Measurements from ENCODE around the gene NCAM1.

The NCAM1 gene

DNA sequence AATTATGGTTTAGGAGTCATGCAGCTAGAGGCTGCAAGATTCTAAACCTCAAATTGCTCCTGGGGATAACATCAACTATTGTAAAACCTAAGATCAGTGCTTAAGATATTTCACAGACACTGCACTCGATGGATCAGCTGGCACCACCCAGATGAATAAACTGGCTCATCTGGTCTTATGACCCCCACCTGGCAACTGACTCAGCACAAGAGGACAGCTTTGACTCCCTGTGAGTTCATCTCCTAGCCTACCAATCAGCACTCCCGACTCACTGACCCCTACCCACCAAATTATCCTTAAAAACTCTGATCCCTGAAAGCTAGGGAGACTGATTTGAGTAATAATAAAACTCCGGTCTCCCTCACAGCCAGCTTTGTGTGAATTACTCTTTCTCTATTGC is 352.4 kb downstream of the NCAM1 start:
- no peak for DNase-seq (ENCODE audit: low read depth)

DNA sequence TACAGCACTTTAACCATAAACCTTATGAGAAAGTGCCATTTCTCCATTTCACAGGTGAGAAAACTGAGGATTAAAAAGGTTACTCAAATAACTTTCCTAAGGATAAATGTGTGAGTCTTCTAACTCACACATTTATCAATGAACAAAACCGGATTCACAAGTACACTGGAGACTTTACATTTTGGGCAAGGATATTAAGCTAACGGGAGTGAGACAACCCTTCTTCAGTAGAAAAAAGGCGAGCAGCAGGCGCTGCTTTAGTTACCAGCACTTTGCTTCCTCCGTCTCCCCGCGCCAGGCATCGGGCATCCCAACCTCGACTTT is 352.8 kb downstream of the NCAM1 start:
- DNase-seq (ENCODE audit: low read depth) = no peak

DNA sequence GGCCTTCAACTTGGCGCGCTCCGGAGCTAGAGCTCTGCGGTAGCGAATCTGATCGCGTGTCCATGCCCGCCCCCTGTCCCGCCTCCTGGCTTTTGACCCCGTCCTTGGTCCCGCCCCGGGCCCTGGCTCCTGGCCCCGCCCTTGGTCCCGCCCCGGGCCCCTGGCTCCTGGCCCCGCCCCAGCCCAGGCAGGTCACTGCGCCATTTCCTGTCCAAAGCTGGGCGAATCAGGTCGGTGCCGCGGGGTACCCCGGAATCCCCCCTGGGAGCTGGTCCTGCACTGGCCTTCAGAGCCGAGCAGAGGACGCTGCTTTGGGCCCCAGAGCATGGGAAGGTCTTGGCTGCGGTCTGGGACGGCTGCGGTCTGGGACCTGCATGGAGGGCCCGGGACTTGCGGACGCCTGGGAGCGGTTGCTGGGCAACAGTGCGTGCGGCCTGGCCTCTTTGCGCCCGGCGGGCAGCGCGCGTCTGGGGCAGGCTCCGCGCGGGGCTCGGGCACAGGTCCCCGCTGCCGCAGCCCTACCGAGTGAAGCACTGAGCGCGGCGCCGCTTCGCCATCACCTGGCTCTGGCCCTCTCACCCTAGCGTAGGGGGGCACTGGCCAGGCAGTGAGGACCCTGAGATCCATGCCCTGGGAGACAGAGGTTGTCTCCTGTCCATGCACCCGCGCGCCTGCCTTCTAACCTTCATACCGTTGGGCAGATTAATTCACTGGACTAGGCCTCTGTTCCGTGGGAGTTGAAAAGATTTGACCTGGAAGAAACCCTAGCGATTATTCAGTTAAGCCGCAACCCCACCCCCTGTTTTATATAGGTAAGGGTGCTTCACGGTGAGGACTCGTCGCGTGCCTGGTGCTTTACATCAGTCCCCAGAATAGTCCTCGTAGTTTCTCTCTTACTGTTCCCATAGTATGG is 353.4 kb downstream of the NCAM1 start, which contains the start of gene TTC12:
Gene TTC12, plus strand, starts transcription at position 195 of the 913 bp plus-strand sequence. CDS start 1,675 bp downstream, outside the sequence.
- DNase-seq (ENCODE audit: low read depth) = no peak

DNA sequence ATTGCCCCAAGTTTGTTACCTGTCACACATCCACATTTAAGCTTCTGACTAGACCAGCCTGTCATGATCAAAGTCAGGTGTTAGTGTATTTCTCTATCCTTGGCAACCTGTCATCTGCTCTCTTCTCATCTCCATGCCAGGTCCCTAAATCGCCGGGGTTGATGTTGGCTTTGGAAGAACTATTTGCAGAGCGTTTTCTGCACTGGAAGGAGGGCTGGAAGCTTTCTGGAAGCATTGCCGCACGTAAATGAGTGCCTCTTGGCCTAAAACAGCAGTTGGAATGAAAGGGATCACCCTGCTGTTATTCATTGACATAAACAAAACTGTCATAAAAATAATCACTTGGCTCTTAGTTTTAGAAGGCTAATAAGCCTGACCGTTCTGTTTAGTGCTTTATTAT is 354.6 kb downstream of the NCAM1 start:
- DNase-seq (ENCODE audit: low read depth) = no peak

DNA sequence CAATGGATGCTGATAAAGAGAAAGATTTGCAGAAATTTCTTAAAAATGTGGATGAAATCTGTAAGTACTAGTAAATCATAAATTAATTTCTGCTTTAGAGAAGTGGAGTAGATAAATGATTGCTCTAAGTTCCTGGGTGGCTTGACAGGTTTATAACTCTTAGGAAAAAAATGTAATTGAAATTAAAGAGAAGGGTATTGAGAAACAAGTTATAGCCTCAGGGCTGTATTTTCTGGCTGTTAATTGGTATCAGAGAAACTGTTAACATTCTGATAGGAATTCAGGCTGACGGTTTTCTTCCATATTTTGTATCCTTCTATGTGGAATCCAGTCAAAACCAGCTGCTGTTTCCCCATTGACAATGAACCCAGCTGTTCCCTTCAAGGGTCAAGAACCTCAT is 355.0 kb downstream of the NCAM1 start:
- DNase-seq (ENCODE audit: low read depth) = no peak

DNA sequence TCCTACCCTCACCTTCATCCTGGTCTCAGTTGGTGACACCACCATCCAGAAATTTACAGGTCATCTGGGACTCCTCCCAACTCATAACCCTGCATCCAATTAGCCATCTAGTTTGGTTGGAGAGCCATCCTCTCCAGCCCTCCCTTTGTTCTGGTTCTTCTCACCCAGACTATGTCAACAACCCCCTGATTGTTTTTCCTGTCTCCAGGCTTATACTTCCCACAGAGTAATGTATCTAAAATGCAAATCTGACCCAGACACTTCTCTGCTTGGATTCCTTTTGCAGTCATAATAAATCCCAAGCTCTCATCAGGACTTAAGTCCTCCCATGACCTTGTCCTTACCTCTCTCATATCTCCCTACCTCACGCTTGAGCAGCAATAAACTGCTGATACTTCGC is 356.1 kb downstream of the NCAM1 start:
- no peak for DNase-seq (ENCODE audit: low read depth)

DNA sequence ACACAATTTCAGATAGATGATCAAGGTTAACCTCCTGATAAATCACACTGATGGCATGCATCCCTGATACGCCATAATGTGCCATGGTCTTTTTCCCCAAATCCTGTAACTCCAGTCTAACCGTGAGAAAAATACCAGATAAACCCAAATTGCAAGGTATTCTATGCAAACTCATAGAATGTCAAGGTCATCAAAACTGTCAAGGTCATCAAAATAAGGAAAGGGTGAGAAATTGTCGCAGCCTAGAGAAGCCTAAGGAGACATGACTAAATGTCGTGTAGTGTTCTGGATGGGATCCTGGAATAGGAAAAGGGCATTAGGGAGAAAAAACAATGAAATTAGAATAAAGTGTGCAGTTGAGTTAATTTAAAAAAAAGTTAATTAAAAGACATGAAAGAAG is 357.9 kb downstream of the NCAM1 start:
- no peak for DNase-seq (ENCODE audit: low read depth)

DNA sequence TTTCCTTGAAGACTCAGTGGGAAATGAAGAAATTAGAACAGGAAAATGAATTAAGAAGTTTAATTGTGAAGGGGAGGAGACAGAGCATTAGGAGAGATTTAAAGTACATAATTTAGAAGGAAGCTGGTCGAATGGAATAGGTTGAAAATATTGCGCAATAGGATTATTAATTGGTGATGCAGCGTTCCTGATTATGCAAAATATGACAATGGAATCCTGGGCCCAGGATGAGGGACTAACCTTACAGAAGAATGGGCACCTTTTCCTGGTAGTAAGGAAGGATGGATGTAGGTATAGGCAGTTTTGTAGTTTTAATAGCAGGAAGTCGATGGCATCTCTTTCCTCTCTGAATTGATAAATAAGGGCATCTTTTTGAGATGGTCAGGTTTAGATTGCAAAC is 360.9 kb downstream of the NCAM1 start:
- no peak for DNase-seq (ENCODE audit: low read depth)

DNA sequence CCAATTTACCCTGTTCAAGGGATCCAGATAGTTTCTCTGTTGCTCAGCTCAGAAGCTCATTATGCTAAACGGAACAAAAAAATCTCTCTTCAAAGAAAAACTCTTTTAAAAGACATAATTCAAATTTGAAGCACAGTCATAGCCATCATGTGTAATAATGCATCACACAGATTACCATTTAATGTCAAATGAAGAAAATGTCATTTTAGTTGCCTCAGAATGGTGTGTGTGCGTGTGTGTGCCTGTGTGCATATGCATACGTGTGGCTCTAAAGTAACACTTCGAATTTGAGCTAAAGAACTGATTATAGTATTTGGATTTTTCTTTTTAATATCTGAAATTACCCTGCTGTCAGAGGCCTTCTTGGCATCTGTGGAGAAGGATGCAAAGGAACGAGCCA is 363.0 kb downstream of the NCAM1 start:
- DNase-seq (ENCODE audit: low read depth) = no peak
